DOHH2 (cell line): ENCODE results near the gene PLXNA3.

Experiments
- H3F3A ChIP-seq: fragments of 200-600 bp; sonication (generic), shearing (Covaris generic); 2 replicates; pipeline ENCODE4 v1.6.0; 2016; ENCODE audit warnings: antibody characterized with exemption, mild to moderate bottlenecking; ENCODE audit not compliant: control insufficient read depth, insufficient read depth
- H3K27ac ChIP-seq: fragments of 200-600 bp; sonication (generic); 2 replicates; pipeline ENCODE4 v1.5.1; 2014; ENCODE audit warnings: low read depth, mild to moderate bottlenecking, low read length, moderate library complexity
- H3K27me3 ChIP-seq: fragments of 200-600 bp; sonication (generic); 2 replicates; pipeline ENCODE4 v1.6.1; 2014; ENCODE audit warnings: mild to moderate bottlenecking, low read length, mixed read lengths; ENCODE audit not compliant: control insufficient read depth
- H3K36me3 ChIP-seq: fragments of 200-600 bp; sonication (generic); 2 replicates; pipeline ENCODE4 v1.6.1; 2014; ENCODE audit warnings: mild to moderate bottlenecking, low read length, moderate library complexity, mixed read lengths; ENCODE audit not compliant: control insufficient read depth
- H3K4me1 ChIP-seq: fragments of 200-600 bp; sonication (generic); 2 replicates; pipeline ENCODE4 v1.6.1; 2014; ENCODE audit warnings: mild to moderate bottlenecking, low read length, mixed read lengths; ENCODE audit not compliant: control insufficient read depth
- H3K4me2 ChIP-seq: fragments of 200-600 bp; sonication (generic); 2 replicates; pipeline ENCODE4 v1.6.0; 2014; ENCODE audit warnings: mild to moderate bottlenecking, low read length, moderate library complexity
- H3K4me3 ChIP-seq: fragments of 200-600 bp; sonication (generic); 2 replicates; pipeline ENCODE4 v1.5.1; 2014; ENCODE audit warnings: mild to moderate bottlenecking, low read length, mixed read lengths
- H3K79me2 ChIP-seq: fragments of 200-600 bp; sonication (generic); 2 replicates; pipeline ENCODE4 v1.6.1; 2014; ENCODE audit warnings: mild to moderate bottlenecking, low read length, mixed read lengths; ENCODE audit not compliant: control insufficient read depth
- H3K9me2 ChIP-seq: fragments of 200-600 bp; sonication (generic); replicated peaks from 2 replicates; pipeline ENCODE4 v1.6.1; 2014; ENCODE audit warnings: mild to moderate bottlenecking, low read length, mixed read lengths; ENCODE audit not compliant: control insufficient read depth
- H3K9me3 ChIP-seq: fragments of 200-600 bp; sonication (generic); 2 replicates; pipeline ENCODE4 v1.6.1; 2014; ENCODE audit warnings: antibody characterized with exemption, low read length, mixed read lengths; ENCODE audit not compliant: control insufficient read depth, insufficient read depth
- H4K20me1 ChIP-seq: fragments of 200-600 bp; sonication (generic); 2 replicates; pipeline ENCODE4 v1.6.0; 2014; ENCODE audit warnings: low read depth, mild to moderate bottlenecking, antibody characterized with exemption, low read length, moderate library complexity; ENCODE audit not compliant: control insufficient read depth, insufficient read depth
- EZH2phosphoT487 ChIP-seq: fragments of 200-600 bp; sonication (generic); IDR thresholded peaks from 2 replicates; pipeline ENCODE4 v1.6.1; 2017; ENCODE audit warnings: borderline replicate concordance, mild to moderate bottlenecking, antibody characterized with exemption, low read length, moderate library complexity, mixed read lengths
- TF ChIP-seq, protein P1 (sequence below): fragments of 200-600 bp; sonication (generic); IDR thresholded peaks from one replicate; pipeline ENCODE4 v1.5.1; 2014; ENCODE audit warnings: antibody characterized with exemption, mild to moderate bottlenecking, low read depth, low read length; ENCODE audit not compliant: poor library complexity, severe bottlenecking

Gene PLXNA3

GRCh38 chrX:154443992-154444754, 13.9 kb upstream of the PLXNA3 start, which contains the start of gene FAM50A:
Gene FAM50A (plus strand): TSS chrX:154444141. CDS start chrX:154444236, 95 bp downstream.
- peaks cover 14% of the 10 kb centered on the region for H3K4me1 ChIP-seq
- H3K4me2 ChIP-seq: peak within 1 kb of the TSS; percentile 79
- H3K36me3 ChIP-seq: peaks cover 9% of the 10 kb centered on the region
- TF ChIP-seq, protein P1, sequence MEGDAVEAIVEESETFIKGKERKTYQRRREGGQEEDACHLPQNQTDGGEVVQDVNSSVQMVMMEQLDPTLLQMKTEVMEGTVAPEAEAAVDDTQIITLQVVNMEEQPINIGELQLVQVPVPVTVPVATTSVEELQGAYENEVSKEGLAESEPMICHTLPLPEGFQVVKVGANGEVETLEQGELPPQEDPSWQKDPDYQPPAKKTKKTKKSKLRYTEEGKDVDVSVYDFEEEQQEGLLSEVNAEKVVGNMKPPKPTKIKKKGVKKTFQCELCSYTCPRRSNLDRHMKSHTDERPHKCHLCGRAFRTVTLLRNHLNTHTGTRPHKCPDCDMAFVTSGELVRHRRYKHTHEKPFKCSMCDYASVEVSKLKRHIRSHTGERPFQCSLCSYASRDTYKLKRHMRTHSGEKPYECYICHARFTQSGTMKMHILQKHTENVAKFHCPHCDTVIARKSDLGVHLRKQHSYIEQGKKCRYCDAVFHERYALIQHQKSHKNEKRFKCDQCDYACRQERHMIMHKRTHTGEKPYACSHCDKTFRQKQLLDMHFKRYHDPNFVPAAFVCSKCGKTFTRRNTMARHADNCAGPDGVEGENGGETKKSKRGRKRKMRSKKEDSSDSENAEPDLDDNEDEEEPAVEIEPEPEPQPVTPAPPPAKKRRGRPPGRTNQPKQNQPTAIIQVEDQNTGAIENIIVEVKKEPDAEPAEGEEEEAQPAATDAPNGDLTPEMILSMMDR: no peak
- no peak for TF ChIP-seq EZH2phosphoT487
- no peak within 1 kb of the TSS for H3K27ac ChIP-seq
- peaks cover under 1% of the 10 kb centered on the region for H3K79me2 ChIP-seq
- peak within 1 kb of the TSS; percentile 74 for H3K4me3 ChIP-seq
- no peaks in the 10 kb centered on the region for H3K9me3 ChIP-seq
- H3K9me2 ChIP-seq: no peaks in the 10 kb centered on the region
- peaks cover 2% of the 10 kb centered on the region; the same call in 1 of the 2 replicates for H3F3A ChIP-seq
- no peaks in the 10 kb centered on the region for H3K27me3 ChIP-seq
- H4K20me1 ChIP-seq: no peaks in the 10 kb centered on the region

DNA sequence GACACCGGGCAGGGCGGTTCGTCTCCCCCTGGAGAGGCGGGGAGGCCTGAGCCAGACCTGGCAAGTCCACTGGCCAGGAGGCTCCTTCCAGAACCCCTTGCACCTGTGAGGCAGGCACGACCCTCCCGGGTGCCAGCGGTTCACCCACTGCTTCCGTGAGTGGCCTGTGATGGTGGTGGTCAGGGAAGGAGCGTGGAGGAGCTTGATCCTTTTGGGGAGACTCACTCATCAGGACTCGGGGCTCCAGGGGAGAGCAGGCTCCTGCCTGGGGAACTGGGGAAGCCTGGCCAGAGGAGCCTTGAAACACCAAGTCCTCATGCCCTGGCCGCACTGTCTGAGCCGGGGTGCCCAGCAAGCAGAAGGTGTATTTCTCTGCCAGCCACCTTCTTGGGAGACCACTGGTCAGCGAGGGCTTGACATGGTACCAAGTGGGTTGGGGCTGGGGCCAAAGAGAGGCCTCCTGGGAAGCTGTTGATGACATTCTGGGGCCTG, 13.3 kb upstream of the PLXNA3 start:
- peak overlapping the region; percentile 74 for H3K4me3 ChIP-seq
- H3K79me2 ChIP-seq: no peaks in the 10 kb centered on the region; the same call in 1 of the 2 replicates
- H3F3A ChIP-seq: peaks cover 2% of the 10 kb centered on the region; the same call in 1 of the 2 replicates
- no peaks in the 10 kb centered on the region for H4K20me1 ChIP-seq
- no peaks in the 10 kb centered on the region for H3K9me2 ChIP-seq
- TF ChIP-seq, protein P1: no peak
- no peak for TF ChIP-seq EZH2phosphoT487
- peaks cover 8% of the 10 kb centered on the region for H3K36me3 ChIP-seq
- H3K9me3 ChIP-seq: no peaks in the 10 kb centered on the region
- H3K27me3 ChIP-seq: no peaks in the 10 kb centered on the region
- H3K4me1 ChIP-seq: peaks cover 14% of the 10 kb centered on the region
- H3K27ac ChIP-seq: no peak overlapping the region
- H3K4me2 ChIP-seq: peak overlapping the region; percentile 79

- Histone ChIP-seq H3K27me3 (no peaks in the 10 kb centered on the region), H3K9me2 (no peaks in the 10 kb centered on the region), H3K4me3 (no peak overlapping the region), H3K4me1 (peaks cover 14% of the 10 kb centered on the region), H3K9me3 (no peaks in the 10 kb centered on the region), H3K27ac (no peak overlapping the region), H3F3A (peaks cover 2% of the 10 kb centered on the region; the same call in 1 of the 2 replicates), H3K79me2 (no peaks in the 10 kb centered on the region; the same call in 1 of the 2 replicates), H3K36me3 (peaks cover 6% of the 10 kb centered on the region; the same call in 1 of the 2 replicates), H3K4me2 (no peak overlapping the region), H4K20me1 (no peaks in the 10 kb centered on the region)
- TF ChIP-seq EZH2phosphoT487: no peak
- TF ChIP-seq, protein P1: no peak
These were observed 12.3 kb upstream of the PLXNA3 start for GRCh38 chrX:154445776-154446175.
